B cell (primary cell): ENCODE results near the gene ADAM11. TPM values are rescaled to one million over a fixed set of nuclear protein-coding genes. Genes with fewer than 3 reads are reported as not detected.

Experiments
- ATAC-seq: fragments of 200-7000 bp; cut with Tn5 transposase; one replicate; pipeline ENCODE4 v1.10.0; 2021; ENCODE audit warnings: low read depth, mild to moderate bottlenecking, moderate number of reproducible peaks, moderate library complexity
- CTCF ChIA-PET: fragments of 350-600 bp; sonication (Branson Sonifier 250); formaldehyde crosslinking; loops from one replicate; lab custom pipeline; 2021; ENCODE audit warnings: antibody characterized with exemption, inconsistent platforms; lab: Charles Lee
- POLR2A ChIA-PET: fragments of 350-600 bp; sonication (Branson Sonifier 250); formaldehyde crosslinking; loops from one replicate; lab custom pipeline; 2021; ENCODE audit warnings: antibody characterized with exemption; lab: Charles Lee
- DNase-seq: peaks from one replicate; pipeline ENCODE4 v3.0.0; 2013
- H2AFZ ChIP-seq: 2 replicates; pipeline ENCODE4 v1.6.1; 2012; ENCODE audit warnings: mild to moderate bottlenecking, low read depth, low read length; ENCODE audit not compliant: insufficient read depth, poor library complexity, severe bottlenecking
- H3K27ac ChIP-seq, 2 donors: 1 replicate in 1 of 2; 2 replicates in 1 of 2; pipeline ENCODE4 v1.5.1; 2012 to 2013; ENCODE audit warnings: low read length in 2 of 2, mild to moderate bottlenecking in 2 of 2, moderate library complexity in 1 of 2
- H3K27me3 ChIP-seq, 4 experiments: fragments of 200-600 bp in 1 of 4; sonication (generic) in 1 of 4; replicated peaks in 1 of 4; 1 replicate in 2 of 4; 2 replicates in 2 of 4; pipeline versions ENCODE4 v1.6.1 to v1.7.0; 2013 to 2016; ENCODE audit warnings: low read length in 3 of 4, mild to moderate bottlenecking in 2 of 4, mixed read lengths in 1 of 4, moderate library complexity in 1 of 4; ENCODE audit not compliant: insufficient read depth in 4 of 4, control insufficient read depth in 3 of 4; ENCODE audit errors: control extremely low read depth in 1 of 4
- H3K36me3 ChIP-seq, 2 experiments: replicated peaks in 1 of 2; 1 replicate in 1 of 2; 2 replicates in 1 of 2; pipeline versions ENCODE4 v1.6.1 to v1.7.1; 2013; ENCODE audit warnings: low read length in 1 of 2; ENCODE audit not compliant: insufficient read depth in 2 of 2, control insufficient read depth in 1 of 2; ENCODE audit errors: control extremely low read depth in 1 of 2, extremely low read depth in 1 of 2
- H3K4me1 ChIP-seq, 2 donors: fragments of 200-600 bp in 1 of 2; sonication (generic) in 1 of 2; 1 replicate in 1 of 2; 2 replicates in 1 of 2; pipeline versions ENCODE4 v1.5.1 to v1.6.1; 2013 to 2017; ENCODE audit warnings: low read length in 2 of 2; ENCODE audit not compliant: control insufficient read depth in 2 of 2, insufficient read depth in 2 of 2
- H3K4me2 ChIP-seq: replicated peaks from 2 replicates; pipeline ENCODE3; 2012; ENCODE audit warnings: mild to moderate bottlenecking, low read depth, low read length; ENCODE audit not compliant: poor library complexity, severe bottlenecking
- H3K4me3 ChIP-seq, 5 experiments: fragments of 200-600 bp in 1 of 5; sonication (generic) in 1 of 5; 1 replicate in 3 of 5; 2 replicates in 2 of 5; pipeline versions ENCODE4 v1.5.1 to v1.7.0; 2011 to 2016; ENCODE audit warnings: low read length in 4 of 5, mild to moderate bottlenecking in 4 of 5, low read depth in 2 of 5, control low read depth in 1 of 5, moderate library complexity in 1 of 5; ENCODE audit not compliant: insufficient read depth in 1 of 5; ENCODE audit errors: control extremely low read depth in 1 of 5, extremely low read depth in 1 of 5
- H3K79me2 ChIP-seq: fragments of 200-600 bp; sonication (generic); one replicate; pipeline ENCODE4 v1.6.0; 2016; ENCODE audit warnings: low read length; ENCODE audit not compliant: control insufficient read depth, insufficient read depth
- H3K9ac ChIP-seq: fragments of 200-600 bp; sonication (generic); 2 replicates; pipeline ENCODE4 v1.6.1; 2017; ENCODE audit warnings: mild to moderate bottlenecking, low read length, moderate library complexity
- H3K9me3 ChIP-seq, 3 donors: one replicate each; pipeline versions ENCODE4 v1.6.1 to v1.7.1; 2013; ENCODE audit warnings: low read length in 2 of 3; ENCODE audit not compliant: control insufficient read depth in 2 of 3, insufficient read depth in 1 of 3; ENCODE audit errors: control extremely low read depth in 1 of 3
- H4K20me1 ChIP-seq: 2 replicates; pipeline ENCODE4 v1.6.0; 2012; ENCODE audit warnings: mild to moderate bottlenecking, low read length; ENCODE audit not compliant: insufficient read depth, control insufficient read depth, poor library complexity, severe bottlenecking
- H3K27ac Mint-ChIP-seq: one replicate; pipeline ENCODE4 v1.8.0; 2021; ENCODE audit warnings: mixed read lengths
- H3K27me3 Mint-ChIP-seq: one replicate; pipeline ENCODE4 v1.8.0; 2021; ENCODE audit warnings: mixed read lengths
- H3K4me1 Mint-ChIP-seq: one replicate; pipeline ENCODE4 v1.8.0; 2021; ENCODE audit warnings: mixed read lengths
- H3K4me3 Mint-ChIP-seq: one replicate; pipeline ENCODE4 v1.8.0; 2021; ENCODE audit warnings: mixed read lengths
- H3K9me3 Mint-ChIP-seq: one replicate; pipeline ENCODE4 v1.8.0; 2022; ENCODE audit warnings: mixed read lengths; ENCODE audit not compliant: insufficient read depth
- EZH2 ChIP-seq: IDR thresholded peaks from 2 replicates; pipeline ENCODE4 v1.6.1; 2012; ENCODE audit warnings: borderline replicate concordance, low read depth, mild to moderate bottlenecking, moderate library complexity, low read length; ENCODE audit not compliant: insufficient read depth, poor library complexity, severe bottlenecking
- WGBS: methylation state at CpG from one replicate; pipeline ENCODE4 v1.1.5; 2013; ENCODE audit warnings: missing lambda C conversion rate; ENCODE audit not compliant: insufficient coverage; 5-methylcytosine and 5-hydroxymethylcytosine counted together
- intact Hi-C: fragments of 100-400 bp; cut with micrococcal nuclease; formaldehyde crosslinking; loops from one replicate; pipeline ENCODE4 v1.10.0; 2022
- polyA plus RNA-seq: library from polyadenylated mRNA; depleted of rRNA; stranded (reverse); fragments of >200 nt; gene quantifications from 2 replicates; pipeline ENCODE4 v1.2.3, GENCODE V29; 2012
- total RNA-seq, 2 donors: library from RNA; stranded (reverse); fragments of 120-200 nt in 1 of 2; gene quantifications; 1 replicate in 1 of 2; 2 replicates in 1 of 2; pipeline versions ENCODE4 v1.2.3 to v1.2.4, GENCODE V29; 2013 to 2022
- TF ChIP-seq, protein P1 (sequence below): fragments of 200-600 bp; IDR thresholded peaks from one replicate; pipeline ENCODE4 v1.8.0; 2022; ENCODE audit warnings: antibody characterized with exemption, mild to moderate bottlenecking

Gene ADAM11
- total and polyA plus RNA-seq, 2 donors (not counting 1 experiment from before 2014, with no cell fraction given): 0.39 to 1.00 TPM

DNA sequence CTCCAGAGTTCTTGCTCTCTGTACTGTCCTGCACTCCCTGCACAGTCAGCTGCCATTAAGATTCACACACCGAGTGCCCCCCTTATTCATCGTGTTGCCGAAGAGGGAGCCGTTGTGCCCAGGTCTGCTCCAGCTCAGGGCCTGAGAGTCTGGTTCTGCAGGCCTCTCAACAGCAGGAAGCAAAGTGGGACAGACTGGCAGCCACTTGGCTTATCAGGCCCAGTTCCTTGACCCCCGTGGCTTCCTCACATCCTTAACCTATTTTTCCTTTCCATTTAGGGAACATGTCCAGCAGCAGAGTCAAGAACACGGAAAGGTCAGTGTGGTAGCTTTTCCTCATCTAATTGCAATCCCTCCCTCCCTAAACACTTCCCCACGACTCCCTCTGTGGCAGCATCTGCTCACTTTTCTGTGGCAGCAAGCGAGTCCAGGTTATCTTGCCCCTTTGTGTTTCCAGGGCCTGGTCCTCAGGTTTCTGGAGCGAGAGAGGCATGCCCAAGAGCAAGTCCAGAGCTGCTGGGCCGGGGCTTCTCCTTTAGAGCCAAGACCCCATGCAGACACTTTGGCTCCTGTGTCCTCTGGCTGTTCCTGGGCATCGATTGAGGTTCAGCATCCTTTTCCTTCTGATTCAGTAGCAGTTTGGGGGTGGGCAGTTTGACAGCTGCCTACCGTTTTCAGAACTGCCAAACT lies 22.1 kb upstream of the ADAM11 start:
- H3K4me3 Mint-ChIP-seq: no peak overlapping the region
- H3K9me3 Mint-ChIP-seq: no peaks in the 10 kb centered on the region
- no peaks in the 10 kb centered on the region for H3K79me2 ChIP-seq
- no peaks in the 10 kb centered on the region for H3K4me1 Mint-ChIP-seq
- no peak overlapping the region for H3K27ac Mint-ChIP-seq
- 86% methylated on average over 12 of the region's 12 CpGs for whole genome bisulfite sequencing
- H3K36me3 ChIP-seq: peaks cover 0 to 2% of the 10 kb centered on the region in 2 experiments
- H3K9ac ChIP-seq: no peak overlapping the region
- no peak overlapping the region for H3K4me2 ChIP-seq
- TF ChIP-seq EZH2: no peak
- TF ChIP-seq, protein P1, sequence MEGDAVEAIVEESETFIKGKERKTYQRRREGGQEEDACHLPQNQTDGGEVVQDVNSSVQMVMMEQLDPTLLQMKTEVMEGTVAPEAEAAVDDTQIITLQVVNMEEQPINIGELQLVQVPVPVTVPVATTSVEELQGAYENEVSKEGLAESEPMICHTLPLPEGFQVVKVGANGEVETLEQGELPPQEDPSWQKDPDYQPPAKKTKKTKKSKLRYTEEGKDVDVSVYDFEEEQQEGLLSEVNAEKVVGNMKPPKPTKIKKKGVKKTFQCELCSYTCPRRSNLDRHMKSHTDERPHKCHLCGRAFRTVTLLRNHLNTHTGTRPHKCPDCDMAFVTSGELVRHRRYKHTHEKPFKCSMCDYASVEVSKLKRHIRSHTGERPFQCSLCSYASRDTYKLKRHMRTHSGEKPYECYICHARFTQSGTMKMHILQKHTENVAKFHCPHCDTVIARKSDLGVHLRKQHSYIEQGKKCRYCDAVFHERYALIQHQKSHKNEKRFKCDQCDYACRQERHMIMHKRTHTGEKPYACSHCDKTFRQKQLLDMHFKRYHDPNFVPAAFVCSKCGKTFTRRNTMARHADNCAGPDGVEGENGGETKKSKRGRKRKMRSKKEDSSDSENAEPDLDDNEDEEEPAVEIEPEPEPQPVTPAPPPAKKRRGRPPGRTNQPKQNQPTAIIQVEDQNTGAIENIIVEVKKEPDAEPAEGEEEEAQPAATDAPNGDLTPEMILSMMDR: no peak
- DNase-seq: no peak
- ChIA-PET CTCF (interaction anchor here (1.1 kb wide), 1 partner anchor 204 kb away, joined by 3 read pairs; no protein-coding TSS in a partner anchor), POLR2A (no interaction called here)
- H3K27ac ChIP-seq: no peak overlapping the region
- H3K9me3 ChIP-seq: no peaks in the 10 kb centered on the region
- H3K27me3 ChIP-seq: no peaks in the 10 kb centered on the region
- intact Hi-C loops: no loop called here
- no peaks in the 10 kb centered on the region for H4K20me1 ChIP-seq
- no peaks in the 10 kb centered on the region for H3K27me3 Mint-ChIP-seq
- H2AFZ ChIP-seq: no peak overlapping the region
- ATAC-seq: no peak
- H3K4me3 ChIP-seq: no peak overlapping the region
- H3K4me1 ChIP-seq: no peaks in the 10 kb centered on the region

DNA sequence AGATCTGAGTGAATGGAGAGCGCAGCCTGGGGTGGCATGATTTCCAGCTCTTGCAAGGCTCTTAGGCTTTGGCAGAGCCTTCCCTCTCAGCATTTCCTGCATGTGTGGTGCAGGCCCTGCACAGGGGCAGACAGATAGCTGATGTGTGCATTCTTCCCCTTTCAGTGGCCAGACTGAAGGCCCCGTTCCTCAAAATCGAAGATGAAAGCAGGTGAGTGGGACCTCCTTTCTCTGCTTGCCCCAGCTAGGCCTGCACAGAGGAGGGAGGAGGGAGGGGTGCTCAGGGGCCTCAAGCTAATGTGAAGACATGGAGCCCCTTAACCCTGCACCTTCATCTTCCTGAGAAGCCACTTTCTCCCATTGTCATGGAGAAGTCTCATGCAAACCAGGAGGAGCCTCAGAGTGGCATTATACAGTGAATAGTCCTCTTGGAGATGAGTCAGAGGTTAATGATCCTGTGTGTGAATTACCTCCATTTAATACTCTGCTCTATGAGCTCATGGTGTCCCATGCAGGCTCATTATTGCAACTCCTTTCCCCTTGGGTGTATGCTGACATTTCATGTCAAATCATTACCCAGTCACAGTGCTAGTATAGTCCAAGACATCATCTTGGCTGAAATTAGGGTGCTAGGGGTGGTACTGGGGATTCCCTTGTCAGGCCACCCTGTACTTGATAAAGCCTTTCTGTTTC lies 20.4 kb upstream of the ADAM11 start:
- TF ChIP-seq, protein P1: no peak
- TF ChIP-seq EZH2: no peak
- DNase-seq (no peak), ATAC-seq (no peak)
- CTCF ChIA-PET: no interaction called here
- no peak overlapping the region for H3K27ac ChIP-seq
- 25% methylated on average over 1 of the region's 3 CpGs for WGBS
- no peak overlapping the region for H3K9ac ChIP-seq
- no peak overlapping the region for H3K4me3 ChIP-seq
- H4K20me1 ChIP-seq: no peaks in the 10 kb centered on the region
- Mint-ChIP-seq H3K9me3 (no peaks in the 10 kb centered on the region), H3K4me3 (no peak overlapping the region), H3K4me1 (no peaks in the 10 kb centered on the region), H3K27me3 (no peaks in the 10 kb centered on the region), H3K27ac (no peak overlapping the region)
- no peaks in the 10 kb centered on the region for H3K9me3 ChIP-seq
- H3K79me2 ChIP-seq: no peaks in the 10 kb centered on the region
- peaks cover 0 to 2% of the 10 kb centered on the region in 2 experiments for H3K36me3 ChIP-seq
- no peaks in the 10 kb centered on the region for H3K27me3 ChIP-seq
- H3K4me1 ChIP-seq: no peaks in the 10 kb centered on the region
- POLR2A ChIA-PET: no interaction called here
- intact Hi-C loops: no loop called here
- H3K4me2 ChIP-seq: no peak overlapping the region
- no peak overlapping the region for H2AFZ ChIP-seq
